SK-N-SH treated with all-trans-retinoic acid at 6 μM for 48 hours (cell line): ENCODE measurements around the gene HOXA2.

Experiments used
- ESRRG ChIP-seq: fragments of 250-450 bp; sonication (Bioruptor Pico); IDR thresholded peaks from 2 replicates; pipeline ENCODE4 v1.6.1; 2021; ENCODE audit warnings: mild to moderate bottlenecking
- RARB ChIP-seq: fragments of 250-450 bp; sonication (Bioruptor Pico); IDR thresholded peaks from 2 replicates; pipeline ENCODE4 v1.8.0; 2021; ENCODE audit warnings: mild to moderate bottlenecking, moderate library complexity
- ZFP30 ChIP-seq: fragments of 450-650 bp; formaldehyde crosslinking; IDR thresholded peaks from 2 replicates; pipeline ENCODE4 v1.5.0; 2022; ENCODE audit warnings: mild to moderate bottlenecking, moderate library complexity
- ZNF70 ChIP-seq: fragments of 450-650 bp; formaldehyde crosslinking; IDR thresholded peaks from 2 replicates; pipeline ENCODE4 v1.5.0; 2020; ENCODE audit warnings: mild to moderate bottlenecking, moderate library complexity
- ZNF8 ChIP-seq: fragments of 450-650 bp; formaldehyde crosslinking; IDR thresholded peaks from 2 replicates; pipeline ENCODE4 v1.5.0; 2020; ENCODE audit warnings: mild to moderate bottlenecking, moderate library complexity

DNA sequence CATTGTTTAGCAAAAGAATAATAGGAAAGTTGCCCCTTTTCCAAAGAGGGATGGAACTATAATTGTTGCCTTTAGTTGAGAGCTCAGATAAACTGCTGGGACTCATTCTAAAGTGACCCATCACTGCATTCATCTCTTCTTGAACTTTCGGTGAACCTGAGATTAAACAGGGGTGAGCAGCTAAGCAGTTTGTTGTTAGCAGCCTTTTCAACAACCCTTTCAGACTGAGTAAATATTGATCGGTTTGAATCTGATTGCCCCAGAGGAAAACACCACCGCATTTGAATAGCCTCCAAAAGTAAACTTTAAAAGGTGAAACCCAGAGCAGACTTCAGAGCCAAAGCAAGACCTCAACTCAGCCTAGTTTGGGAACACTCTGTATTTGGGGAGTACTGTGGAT, 11.4 kb downstream of the HOXA2 start:
- TF ChIP-seq RARB (CRISPR knock-in tag) (no peak), ZNF70 (CRISPR knock-in tag) (no peak), ZNF8 (no peak), ESRRG (CRISPR knock-in tag) (no peak), ZFP30 (CRISPR knock-in tag) (no peak)
